HG02588 (cell line): ENCODE data around the gene ICOS.

ENCODE experiments used
- ATAC-seq: cut with Tn5 transposase; IDR thresholded peaks from one replicate; pipeline ENCODE4 v1.9.1; 2021; ENCODE audit warnings: mild to moderate bottlenecking, moderate library complexity; ENCODE audit not compliant: unreplicated experiment

The ICOS gene

DNA sequence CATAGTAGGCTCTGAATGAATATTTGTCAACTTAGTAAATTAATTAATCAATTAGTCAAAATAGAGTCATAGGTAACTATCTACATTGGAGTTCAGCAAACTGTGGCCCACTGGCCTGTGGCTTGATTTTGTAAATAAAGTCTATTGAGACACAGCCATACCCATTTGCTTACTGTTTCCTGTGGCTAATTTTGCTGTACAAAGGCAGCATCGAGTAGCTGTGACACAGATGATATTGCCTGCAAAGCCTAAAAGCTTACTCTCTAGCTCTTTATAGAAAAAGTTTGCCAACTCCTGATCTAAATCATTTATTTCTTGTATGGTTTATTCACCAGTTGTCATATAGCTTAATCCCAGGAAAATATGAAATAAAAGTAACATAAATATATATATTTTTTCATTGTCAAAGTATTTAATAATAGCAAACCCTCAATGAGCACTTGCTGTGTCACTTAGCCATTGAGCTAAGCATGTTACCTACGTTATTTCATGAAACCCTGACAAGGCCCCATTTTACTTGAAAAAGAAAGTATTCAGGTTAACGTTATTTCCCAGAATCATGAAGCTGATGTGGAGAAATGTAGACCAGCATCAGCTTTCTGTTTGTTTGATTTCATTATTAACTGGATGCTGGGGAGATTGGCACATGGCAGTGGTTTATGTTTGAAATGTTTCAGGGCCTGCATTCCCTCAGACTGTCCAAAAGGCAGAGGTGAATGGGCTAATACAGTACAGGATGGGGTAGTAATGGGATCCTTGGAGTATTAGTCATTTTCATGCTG, 69.6 kb downstream of the ICOS start:
- no peak for ATAC-seq

DNA sequence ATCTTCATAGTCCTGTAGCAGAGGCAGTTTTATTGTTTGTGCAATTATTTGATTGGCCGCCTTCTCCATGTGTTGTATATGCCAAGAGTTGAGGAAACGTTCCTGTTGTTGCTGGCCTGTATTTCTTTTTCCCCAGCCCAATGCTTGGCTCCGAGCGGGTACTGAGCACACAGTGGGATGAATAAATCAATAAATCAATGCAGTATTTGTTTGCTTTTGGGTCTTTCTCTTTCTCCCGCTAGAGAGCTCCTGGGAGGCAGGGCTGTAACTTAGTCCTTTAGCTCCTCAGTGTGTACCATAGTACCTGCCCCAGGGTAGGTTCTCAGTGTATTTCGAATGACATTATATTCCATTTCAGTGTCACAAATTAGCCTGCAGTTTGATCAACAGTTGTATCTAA, 71.8 kb downstream of the ICOS start:
- no peak for ATAC-seq

DNA sequence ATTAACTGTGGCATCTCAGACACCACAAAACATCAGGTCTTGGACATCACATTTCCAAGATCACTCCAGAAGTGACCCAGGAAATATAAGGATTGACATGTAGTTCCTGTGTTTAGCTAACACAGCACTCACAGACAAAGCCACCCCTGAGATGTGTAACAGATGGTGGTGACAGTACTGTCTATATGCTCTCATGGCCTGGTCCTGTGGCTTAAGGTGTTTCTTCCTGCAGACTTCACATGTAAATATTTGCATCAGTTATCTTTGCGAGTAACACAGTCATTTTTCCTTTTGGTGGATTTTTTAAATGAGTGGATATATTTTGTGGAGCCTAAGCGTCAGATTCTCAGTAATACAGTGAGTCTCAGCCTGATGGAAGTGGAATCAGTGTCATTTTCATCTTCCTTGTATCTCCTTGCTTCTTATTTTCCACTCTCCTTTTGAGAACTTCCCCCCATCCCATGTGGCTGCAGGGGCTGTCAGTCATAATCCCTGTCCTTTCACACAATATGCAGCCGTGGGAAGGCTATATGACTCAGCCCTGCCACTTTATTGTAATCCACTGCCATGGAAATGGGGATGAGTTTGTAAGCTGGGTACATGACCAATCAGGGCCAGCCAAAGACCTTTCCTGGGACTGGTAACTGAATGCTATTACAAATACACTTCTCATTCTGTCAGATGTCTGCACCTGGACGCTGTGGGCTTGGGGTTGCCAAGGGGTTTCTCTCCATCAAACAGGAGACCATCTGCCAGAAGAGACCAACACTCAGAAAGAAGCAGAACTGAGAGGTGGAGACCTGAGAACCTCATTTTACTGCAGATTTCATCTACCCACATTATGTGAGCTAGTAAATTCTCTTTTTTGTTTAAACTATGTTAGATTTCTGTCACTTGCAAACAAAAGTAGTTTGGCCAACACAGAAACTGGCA, 74.3 kb downstream of the ICOS start:
- peak; percentile 69 for ATAC-seq
